MM.1S (cell line): Measurements from ENCODE around the gene CCDC188.

ENCODE experiments used
- CTCF ChIP-seq: fragments of 300-600 bp; sonication (generic); IDR thresholded peaks from 2 replicates; pipeline ENCODE4 v1.5.1; 2016; ENCODE audit warnings: antibody characterized with exemption, low read length, mixed read lengths
- EZH2 ChIP-seq: fragments of 300-600 bp; sonication (generic); optimal IDR thresholded peaks from 2 replicates; pipeline ENCODE3; 2017; ENCODE audit warnings: low read depth, mild to moderate bottlenecking, antibody characterized with exemption, low read length, mixed read lengths
- EZH2phosphoT487 ChIP-seq: fragments of 300-600 bp; sonication (generic); IDR thresholded peaks from 2 replicates; pipeline ENCODE4 v1.6.1; 2018; ENCODE audit warnings: antibody characterized with exemption, low read length

- no peak for TF ChIP-seq CTCF
- no peak for TF ChIP-seq EZH2
- no peak for TF ChIP-seq EZH2phosphoT487
These were observed 21.3 kb upstream of the CCDC188 start for GRCh38 chr22:20172141-20172613.
